NCI-H2171 (cell line): Measurements from ENCODE around the gene SETD3.

ENCODE experiments used
- DNase-seq: peaks from one replicate; lab custom pipeline; 2025; lab: John Stamatoyannopoulos, UW

The SETD3 gene

DNA sequence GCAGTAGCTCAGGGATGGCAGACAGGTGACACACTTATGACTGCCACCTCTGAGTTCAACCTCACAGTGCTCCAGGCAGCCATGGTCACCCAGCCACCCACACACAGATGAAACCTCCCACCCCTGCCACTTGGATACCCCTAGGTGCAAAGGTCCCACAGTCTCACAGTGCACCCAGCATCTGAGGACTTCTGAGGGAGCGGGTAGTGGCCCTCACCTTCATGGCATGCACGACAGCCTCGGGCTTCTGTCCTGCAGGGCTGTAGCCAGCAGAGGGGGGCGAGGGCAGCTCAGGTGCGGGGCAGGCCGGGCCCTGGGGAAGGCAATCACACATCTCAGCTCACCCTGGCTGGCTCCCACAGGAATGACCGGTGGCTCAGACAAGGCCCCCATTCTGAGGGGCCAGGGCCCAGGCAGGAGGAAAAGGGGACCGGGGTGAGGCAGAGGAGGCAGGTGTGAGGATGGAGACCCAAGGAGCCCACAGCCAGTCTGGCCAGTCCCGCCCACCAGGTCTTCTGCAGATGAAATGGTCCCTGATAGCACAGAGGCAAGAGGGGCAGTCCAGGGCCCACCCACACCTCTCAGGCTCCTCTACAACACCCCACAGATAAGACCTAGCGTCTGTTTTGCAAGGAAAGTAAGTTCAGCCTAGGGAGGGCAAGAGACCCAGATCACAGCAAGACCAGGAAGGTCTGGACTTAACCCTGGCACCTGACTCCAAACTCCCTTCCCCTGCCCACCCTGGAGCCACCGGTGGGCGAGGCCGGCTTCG is 36.4 kb upstream of the SETD3 start:
- no peak for DNase-seq

DNA sequence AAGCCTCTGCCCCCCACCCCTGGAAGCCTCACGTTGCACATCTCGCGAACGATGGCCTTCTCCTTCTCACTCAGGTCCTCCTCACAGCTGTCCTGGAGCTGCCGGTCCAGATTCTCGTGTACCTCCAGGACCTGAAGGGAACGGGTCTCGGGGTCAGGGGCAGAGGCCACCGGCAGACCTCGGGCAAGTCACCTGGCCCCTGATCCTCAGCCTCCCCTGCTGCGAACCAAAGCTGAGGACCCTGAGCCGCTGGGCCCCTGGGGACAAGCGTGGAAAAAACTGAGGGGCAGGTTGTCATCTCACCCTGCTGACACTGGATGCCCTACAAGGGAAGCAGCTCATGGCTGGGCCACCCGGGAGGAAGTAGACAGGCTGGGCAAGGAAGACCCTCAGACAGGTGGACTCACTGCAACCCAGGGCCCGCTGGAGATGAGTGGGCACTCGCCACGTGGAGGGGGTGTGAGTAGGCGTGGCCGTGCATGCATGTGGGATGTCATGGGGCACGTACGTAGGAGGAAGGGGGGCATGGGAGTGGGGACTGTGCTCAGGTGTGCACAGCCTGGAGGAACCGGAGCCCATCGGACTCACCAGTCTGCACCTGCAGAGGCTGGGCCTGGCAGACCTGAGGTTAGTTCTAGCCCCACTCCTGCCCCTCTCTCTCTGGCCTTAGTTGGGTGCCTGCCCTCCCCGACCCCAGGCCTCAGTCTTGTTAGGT is 35.7 kb upstream of the SETD3 start:
- DNase-seq: no peak

DNA sequence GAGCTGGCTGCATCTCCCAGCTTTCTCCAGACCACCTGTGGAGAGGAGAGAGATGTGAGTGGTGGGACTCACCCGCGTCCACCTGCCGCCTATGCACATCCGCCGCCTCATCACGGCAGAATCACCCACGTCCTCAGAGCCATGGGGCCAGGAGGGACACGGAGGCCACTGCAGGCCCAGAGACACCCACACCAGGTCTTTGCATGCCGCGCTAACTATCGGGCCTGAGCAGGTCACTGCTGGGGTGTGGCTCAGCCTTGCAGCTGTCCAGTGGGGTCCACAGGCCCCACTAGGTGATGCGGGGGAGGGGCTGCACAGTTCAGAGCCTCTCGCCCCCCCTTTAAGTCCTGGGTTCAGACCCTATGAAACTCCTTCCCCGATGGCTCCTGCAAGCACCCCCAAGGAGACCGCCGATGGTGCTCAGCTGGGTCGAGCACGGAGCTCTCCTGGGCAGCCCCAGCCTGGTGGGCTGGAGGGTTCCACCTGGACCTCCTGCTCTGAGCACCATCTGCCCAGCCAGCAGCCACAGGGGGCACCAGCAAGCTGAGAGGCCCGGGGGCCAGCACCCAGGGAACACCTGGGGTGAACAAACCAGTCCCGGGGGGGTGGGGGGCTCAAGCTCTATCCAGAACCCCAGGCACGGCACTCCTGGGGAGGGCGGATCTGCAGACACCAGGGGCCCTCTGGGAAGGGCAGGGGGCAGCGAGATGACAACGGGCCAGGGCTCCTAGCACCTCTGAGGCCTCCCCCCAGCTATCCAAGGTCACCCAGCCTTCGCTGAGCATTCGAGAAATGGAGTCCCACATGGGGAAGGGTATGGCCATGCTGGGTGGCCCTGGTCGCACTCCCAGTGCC is 34.9 kb upstream of the SETD3 start:
- DNase-seq: no peak

DNA sequence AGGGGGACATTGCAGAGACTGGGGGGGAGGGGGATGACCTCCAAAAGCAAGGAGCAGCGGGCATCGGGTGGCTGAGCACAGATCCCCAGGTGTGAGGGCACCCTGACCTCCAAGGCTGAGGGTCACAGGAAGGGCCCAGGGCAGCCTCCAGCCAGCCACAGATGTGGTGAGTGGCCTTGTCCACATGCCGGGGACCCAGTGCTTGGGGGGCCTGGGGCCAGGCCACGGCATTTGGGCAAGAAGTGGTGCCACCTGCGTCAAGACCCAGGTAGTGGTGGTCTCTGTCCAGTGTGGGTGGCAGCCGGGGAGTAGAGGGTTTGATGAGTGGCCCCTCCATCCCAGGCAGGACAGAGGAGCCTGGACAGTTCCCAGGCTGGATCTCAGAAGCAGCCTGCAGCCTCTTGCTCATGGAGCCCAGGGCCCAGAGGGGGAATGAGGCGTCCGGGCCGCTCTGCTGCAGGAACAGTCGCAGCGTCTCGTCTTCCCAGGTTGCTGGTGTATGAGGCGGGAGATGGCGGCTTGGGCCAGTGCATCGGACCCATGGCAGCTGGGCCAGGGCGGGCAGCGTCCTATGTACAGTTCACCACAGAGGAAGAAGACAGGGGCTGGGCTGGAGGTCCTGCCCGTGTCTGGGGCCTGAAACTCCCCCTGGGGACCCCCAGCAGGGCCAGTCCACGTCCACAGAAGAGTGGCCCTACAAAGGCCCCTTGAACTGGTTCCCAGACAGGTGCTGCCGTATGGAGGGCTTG is 34.1 kb upstream of the SETD3 start:
- DNase-seq: no peak

DNA sequence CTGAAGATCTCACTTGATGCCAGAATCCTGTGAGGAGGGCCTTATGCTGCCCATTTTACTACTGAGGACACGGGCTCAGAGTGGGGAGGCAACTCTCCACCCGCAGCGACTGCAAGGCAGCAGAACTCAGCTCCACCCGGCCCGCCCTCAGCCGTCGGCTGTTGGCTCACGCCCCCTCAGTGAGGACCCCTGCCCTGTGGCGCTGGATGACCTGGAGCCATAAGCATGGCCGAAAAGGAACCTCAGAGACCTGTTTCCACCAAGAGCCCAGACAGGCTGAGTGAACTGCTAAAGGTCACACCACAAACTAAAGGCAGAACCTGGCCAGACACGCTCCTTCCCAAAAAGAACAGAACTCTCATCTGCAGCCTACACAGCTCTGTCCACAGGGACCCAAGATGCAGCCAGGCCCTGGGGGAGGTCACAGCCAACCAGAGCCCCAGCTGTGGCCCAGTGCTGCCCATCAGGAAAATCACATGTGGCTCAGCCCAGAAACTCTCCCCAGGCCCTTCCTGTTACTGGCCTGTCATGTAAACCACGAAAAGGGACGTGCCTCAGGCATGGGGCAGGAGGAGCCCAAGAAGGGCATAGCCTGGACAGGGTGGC is 33.4 kb upstream of the SETD3 start:
- DNase-seq: no peak

DNA sequence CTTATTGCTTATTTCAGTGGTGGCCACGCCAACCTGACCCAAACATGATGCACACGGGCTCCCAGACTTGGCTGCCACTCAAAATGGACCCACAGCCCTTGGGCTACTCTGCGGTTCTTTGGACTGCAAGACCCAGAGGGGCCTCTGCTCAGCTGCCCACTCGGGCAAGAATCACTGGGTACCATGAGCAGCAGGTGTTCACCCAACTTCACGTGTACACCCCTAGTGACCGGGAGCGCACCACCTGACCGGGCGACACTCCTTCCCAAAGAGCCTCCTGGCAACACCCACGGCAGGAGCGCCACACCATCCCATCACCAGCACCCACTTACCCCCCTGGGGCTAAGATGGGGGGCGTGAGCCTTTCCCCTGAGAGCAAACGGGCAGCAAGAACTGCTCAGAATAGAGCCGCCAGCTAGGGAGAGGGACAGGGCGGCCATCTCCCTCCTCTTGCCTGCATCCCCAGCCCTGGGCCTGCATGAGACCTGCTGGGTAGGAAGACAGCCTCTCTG is 32.6 kb upstream of the SETD3 start:
- DNase-seq: no peak

DNA sequence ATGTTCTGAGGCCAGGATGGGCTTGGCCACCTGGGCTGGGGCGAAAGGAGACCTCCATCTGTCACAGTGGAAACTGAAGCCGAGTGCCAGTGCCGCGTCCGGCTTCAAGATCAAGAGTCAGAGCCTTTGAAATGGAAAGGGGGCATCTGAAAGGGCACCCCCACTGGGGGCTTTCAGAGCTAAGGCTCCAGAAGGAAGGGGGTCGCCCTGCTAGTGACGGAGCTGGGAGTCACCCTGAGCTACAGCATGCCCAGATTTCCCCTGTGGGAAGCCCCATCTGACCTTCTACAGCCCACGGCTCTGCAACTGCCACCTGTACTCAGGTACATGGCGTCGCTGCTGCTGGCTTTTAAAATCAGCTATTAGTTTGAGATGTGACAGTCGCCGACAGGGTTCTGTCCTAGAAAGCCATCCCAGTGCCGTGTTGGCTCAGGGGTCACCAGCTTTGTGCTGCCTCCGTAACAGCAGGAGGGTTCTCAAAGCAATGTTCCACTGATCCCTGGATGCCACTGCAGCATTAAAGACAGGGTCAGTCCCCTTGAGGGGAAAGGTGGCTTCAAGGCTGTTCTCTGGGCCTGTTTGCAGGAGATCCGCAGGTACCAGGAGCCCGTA is 32.0 kb upstream of the SETD3 start:
- DNase-seq: no peak

DNA sequence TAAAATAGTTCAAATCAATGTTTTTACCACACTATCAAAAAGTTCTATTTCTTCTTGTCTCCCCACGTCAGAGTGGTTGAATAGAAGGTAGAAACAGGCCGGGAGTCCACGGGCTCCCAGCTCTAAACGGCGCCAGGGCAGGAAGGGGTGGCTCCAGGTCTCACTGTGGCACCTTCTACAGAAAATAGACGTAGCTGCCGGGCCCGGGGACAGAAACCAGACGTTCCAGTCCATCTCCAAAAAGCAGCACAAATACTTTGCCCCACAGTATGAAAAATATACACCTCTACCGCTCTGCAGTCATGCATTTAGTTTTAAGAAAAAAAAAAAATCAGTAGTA is 31.4 kb upstream of the SETD3 start:
- DNase-seq: no peak

DNA sequence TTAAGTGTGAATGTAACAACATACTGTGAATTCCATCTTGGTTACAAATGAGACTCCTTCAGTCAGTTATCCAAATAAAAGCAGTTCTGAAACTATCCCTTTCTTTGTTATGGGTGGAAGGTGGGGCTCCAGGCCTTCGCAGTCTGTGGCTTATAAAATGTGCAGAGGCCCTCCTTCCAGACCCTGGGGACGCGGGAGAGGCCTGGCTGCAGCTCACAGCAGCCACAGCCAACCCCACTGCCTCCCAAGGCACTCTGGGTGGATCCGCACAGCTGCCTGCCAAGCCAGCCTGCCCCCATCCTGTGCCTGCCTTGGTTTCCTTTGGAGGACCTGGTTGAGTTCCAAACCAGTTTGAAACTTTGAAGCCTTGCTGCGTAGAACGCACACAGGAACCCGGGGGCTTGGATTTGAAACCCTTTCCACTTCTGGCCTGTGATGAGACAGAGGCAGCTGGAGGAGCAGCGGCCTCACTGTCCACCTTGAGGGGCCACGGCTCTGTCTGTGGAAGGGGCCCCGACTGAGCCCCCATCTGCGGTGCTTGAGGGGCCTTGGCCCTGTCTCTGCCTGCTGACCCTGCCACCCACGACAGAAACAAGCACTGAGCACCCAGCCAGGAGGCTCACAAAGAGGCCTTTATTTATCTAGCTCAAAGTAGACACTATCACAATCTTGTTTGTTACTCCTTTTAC is 30.9 kb upstream of the SETD3 start:
- no peak for DNase-seq

DNA sequence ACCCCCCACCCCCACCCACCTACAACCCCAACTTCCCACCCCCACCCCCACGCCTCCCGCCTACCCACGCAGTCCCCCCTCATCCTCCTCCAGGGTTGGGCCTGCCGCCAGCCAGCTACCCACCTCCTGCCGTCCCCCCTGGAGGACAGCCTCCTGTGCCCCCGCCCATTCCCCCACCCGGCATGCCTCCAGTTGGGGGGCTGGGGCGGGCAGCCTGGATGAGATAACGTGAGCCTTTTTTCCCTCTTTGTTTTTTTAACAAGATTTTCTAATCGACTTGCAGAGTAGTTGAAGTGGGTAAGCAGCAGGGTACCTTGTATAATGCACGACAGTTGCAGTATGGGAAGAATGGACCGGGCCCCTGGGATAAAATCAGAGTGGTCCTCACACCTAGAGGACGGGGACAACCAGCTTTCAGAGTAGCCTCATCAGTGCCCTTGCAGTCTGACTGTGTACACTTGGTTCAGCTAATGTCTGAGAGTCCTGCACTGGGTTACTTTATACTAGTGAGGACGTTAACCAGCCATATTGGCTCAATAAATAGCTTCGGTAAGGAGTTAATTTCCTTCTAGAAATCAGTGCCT is 30.0 kb upstream of the SETD3 start:
- DNase-seq: no peak

DNA sequence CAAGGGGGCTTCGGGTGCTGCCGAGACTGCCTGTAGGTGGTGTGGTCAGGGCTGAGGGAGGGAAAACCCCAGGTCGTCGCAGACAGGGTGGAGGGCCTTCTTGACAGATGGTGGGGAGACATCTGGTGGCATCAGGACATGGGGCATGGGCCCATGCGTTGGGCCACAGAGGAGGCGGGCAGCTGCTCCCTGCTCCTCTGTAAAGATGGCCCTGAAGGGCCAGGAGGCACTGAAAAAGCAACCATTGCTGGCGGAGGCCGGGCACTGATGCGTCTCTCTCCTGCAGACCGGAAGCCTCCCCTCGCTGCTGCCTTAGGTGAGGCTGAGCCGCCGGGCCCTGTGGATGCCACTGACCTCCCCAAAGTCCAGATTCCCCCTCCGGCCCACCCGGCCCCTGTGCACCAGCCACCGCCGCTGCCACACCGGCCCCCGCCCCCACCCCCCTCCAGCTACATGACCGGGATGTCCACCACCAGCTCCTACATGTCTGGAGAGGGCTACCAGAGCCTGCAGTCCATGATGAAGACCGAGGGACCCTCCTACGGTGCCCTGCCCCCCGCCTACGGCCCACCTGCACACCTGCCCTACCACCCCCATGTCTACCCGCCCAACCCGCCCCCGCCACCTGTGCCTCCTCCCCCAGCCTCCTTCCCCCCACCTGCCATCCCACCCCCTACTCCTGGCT is 29.4 kb upstream of the SETD3 start:
- DNase-seq: no peak

DNA sequence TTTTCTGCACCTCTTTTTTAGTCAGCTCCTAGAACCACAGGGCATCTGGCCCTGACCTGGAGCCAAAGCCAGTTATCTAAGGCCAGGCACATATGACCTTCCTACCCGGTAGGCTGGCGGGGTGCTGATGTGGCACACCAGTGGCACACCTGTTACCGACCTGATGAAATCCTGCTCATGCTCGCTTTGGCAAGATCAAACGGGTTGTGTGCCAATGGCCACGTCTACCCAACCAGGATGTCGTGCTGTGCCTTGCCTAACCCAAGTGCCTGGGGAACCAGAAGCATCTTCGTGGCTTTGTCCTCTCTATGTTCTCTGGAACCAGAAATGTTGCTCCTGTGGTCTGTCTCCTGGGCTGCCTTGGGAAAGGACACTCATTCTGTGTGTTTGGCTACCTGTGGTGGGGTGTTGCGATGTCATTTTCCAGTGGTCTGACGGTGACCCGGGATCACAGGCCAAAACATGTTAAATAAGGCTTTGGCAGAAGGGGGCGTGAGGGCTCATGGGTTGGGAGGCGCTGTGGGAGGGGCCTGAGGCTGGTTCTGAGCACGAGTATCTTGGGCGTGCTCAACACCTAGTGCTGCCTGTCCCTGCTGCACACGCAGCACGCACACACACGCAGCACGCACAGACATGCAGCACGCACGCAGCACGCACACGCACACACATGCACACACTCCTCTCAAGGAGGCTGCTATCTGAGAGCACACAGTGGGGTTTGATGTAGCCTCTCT is 28.4 kb upstream of the SETD3 start:
- no peak for DNase-seq

DNA sequence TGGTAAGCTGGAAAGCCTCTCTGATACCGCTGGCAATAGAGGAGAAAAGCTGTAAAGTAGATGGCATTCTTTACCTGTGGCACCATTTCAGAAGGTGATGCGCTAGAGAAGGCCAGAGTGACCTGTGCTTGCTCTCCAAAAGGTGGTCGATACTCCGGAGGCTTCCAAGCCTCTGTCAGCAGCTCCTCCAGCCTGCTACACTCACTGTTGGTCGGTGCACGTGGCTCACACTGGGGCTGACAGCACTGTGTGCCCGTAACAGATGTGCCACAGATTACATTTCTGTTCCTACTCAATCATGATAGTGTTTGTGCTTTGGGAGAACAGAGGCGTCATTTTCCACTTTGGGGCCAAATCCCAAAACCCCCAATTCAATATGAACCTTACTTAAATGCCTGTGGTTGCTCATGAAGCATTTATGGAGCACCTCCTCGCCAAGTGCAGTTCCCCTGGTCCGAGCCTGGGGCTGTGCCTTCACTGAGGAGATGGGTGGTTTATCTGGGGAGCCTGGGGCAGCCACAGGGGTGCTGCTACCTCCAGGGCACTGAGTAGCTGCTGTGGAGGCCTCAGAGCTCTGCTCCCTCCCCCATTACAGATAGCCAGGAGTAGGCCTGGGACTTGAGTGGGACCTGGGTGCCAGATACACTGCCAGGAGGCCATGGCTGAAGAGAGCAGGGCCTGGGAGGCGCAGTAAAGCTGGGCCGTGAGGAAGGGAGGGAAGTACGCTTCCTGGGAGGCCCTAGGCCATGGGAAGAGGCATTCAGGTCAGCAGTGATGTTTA is 27.4 kb upstream of the SETD3 start:
- no peak for DNase-seq

DNA sequence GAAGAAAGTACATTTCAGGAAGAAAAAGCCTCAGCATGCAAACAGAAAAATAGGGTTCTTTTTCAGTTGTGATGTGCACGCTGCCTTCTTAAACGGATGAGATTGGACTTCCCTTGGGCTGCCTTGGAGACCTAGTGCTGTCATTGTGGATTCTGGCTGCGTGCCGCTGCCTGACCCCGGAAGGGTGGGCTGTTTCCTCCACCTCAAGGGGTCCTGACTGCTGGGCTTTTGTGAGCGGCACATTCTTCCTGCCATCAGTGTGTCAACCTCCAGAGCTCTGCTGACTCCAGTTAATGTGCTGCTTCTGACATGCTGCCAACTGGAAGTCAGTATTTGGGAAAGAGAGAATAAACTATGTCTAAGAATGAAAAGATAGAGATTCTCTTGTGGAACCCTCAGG is 25.6 kb upstream of the SETD3 start:
- DNase-seq: no peak

DNA sequence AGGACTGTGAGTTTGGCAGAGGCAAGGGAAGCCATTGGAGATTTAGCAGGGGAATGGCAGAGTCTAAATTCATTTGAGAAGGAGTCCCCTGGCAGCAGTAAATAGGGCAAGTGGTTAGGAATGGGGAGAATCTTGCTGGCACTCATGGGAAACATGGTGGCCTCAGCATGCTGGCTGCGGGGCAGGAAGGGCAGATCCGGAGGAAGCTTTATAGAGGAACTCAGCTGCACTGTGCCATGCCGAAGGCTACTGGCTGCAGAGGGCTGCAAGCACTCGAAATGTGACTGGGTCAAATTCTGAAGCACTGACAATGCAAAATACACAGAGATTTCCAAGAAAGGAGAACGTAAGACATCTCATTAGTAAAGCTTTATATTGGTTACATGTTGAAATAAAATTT is 24.4 kb upstream of the SETD3 start:
- DNase-seq: no peak

DNA sequence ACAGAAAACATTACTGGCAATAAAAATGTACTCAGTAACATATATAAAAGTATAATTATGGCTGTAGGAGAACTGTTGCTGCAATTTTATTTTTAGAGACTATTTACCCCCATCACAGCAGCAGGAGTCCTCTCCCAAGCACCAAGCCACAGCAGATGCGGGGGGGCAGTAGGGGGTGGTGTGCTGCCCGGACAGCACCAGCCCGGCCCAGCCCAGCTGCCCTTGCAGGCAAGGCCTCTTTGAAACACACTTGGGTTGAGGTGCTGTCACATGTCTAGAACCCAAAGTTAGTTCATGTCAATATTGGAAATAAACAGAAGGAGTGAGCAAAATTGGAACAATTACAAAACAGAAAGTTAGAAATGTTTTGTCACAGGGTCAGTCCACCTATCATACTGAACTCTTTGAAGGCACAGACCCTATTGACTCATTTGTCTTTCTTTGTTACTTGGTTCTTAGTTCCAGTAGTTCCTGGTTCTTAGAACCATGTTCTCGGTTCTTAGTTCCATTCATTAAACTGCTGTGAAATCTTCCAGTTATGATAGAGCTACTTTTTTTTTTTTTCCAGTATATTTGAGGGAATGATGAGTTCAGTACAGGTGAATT is 23.3 kb upstream of the SETD3 start:
- DNase-seq: no peak

DNA sequence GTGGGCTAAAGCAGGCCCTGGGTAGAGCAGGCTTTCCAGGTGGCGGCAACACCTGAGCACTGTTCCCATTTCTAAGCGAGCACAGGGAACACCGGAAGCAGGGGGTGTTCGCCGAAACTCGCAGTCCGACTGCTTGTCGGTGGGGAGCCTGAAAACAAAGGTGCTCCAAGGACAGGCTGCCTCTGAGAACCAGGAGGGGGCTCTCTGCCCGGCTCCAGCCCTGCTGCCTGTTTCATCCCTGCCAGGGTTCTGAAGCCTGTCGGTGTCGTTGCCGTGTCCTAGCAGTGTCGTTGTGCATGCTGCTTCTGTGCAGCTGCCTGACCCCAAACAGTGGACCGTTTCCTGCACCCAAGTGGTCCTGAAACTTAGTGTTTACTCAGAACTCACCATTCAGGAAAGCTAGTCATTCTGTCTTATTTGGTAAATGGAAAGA is 22.3 kb upstream of the SETD3 start:
- DNase-seq: no peak

DNA sequence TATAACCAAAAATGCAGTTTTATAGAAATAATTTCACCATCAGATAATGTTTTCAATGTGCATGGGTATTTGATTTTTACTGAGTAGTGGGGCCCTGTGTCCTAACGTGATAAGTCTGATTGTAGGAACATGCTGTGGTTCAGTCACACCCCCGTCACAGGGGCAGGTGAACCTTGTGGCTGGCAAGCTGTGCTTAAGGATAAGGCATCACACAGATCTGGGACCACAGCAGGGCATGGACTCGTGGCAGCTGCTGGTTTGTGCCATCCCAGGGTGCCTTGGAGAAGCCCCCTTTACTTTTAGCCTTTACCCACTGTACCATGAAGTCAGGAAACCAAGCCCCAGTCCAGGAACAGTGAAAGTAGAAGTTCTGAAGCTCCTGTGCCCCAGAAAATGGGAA is 17.2 kb upstream of the SETD3 start:
- no peak for DNase-seq
